ENCODE data around the gene STK11. TPM values are rescaled to one million over a fixed set of nuclear protein-coding genes. Genes with fewer than 3 reads are reported as not detected.

STK11 gene
- total RNA-seq, 1 experiment from 2014 or later = 116 TPM

- Histone ChIP-seq H3K4me3 (ENCODE audit: low read depth in 2 of 2, low read length in 2 of 2) (peak overlapping the region; percentile 62 to 64), H3K27ac (ENCODE audit: low read length) (peak overlapping the region; percentile 93), H3K27me3 (ENCODE audit: control insufficient read depth, insufficient read depth, low read length) (no peaks in the 10 kb centered on the region), H3K4me1 (ENCODE audit: control insufficient read depth, insufficient read depth, low read length) (peaks cover 22% of the 10 kb centered on the region), H3K36me3 (ENCODE audit: control insufficient read depth, insufficient read depth, low read length) (no peaks in the 10 kb centered on the region), H3K9me3 (ENCODE audit: control insufficient read depth, insufficient read depth, low read depth, low read length) (no peaks in the 10 kb centered on the region)
- DNase-seq (ENCODE audit: low read depth, low spot score) (no peak), ATAC-seq (no peak)
- TF ChIP-seq POLR2AphosphoS5 (IDR thresholded peaks at IDR 0.05; ENCODE audit: low read depth, low read length) = no peak
- no peak for TF ChIP-seq CTCF (IDR thresholded peaks at IDR 0.05)
- no peak for TF ChIP-seq REST (IDR thresholded peaks at IDR 0.05; ENCODE audit: insufficient read depth in 1 of 2, low read depth in 2 of 2, low read length in 1 of 2)
- no peak for TF ChIP-seq SIN3A (IDR thresholded peaks at IDR 0.05; ENCODE audit: borderline replicate concordance, insufficient read depth, low read depth, low read length)
- TF ChIP-seq TCF7L2 (IDR thresholded peaks at IDR 0.05; ENCODE audit: low read depth, low read length) = no peak
- intact Hi-C loops (cut with micrococcal nuclease; ENCODE audit: unreplicated experiment) (loop anchor here (10.0 kb wide), 1 partner anchor 98 kb away; no protein-coding TSS in a partner anchor), in situ Hi-C loops (cut with HindIII; ENCODE audit: low pct_unique_long_range_greater_than_20kb, low sequenced_read_pairs) (no loop called here)
- no TSS peak for BruUV-seq (replicated peaks)
- ChIA-PET POLR2A (no interaction called here), CTCF (no interaction called here)
These were observed 71.0 kb downstream of the STK11 start for GRCh38 chr19:1276628-1277022.

GRCh38 chr19:1277061-1277460, 71.5 kb downstream of the STK11 start:
- DNase-seq (ENCODE audit: low read depth, low spot score) = no peak
- Histone ChIP-seq H3K4me1 (ENCODE audit: control insufficient read depth, insufficient read depth, low read length) (peaks cover 22% of the 10 kb centered on the region), H3K4me3 (ENCODE audit: low read depth in 2 of 2, low read length in 2 of 2) (no peak overlapping the region; a peak in 1 of 4 replicates), H3K27ac (ENCODE audit: low read length) (peak overlapping the region; percentile 93), H3K27me3 (ENCODE audit: control insufficient read depth, insufficient read depth, low read length) (no peaks in the 10 kb centered on the region), H3K36me3 (ENCODE audit: control insufficient read depth, insufficient read depth, low read length) (no peaks in the 10 kb centered on the region), H3K9me3 (ENCODE audit: control insufficient read depth, insufficient read depth, low read depth, low read length) (no peaks in the 10 kb centered on the region)
- no peak for ATAC-seq
- intact Hi-C loops (cut with micrococcal nuclease; ENCODE audit: unreplicated experiment) = loop anchor here (10.0 kb wide), 1 partner anchor 98 kb away; no protein-coding TSS in a partner anchor
- ChIA-PET POLR2A (no interaction called here), CTCF (interaction anchor here (0.6 to 0.7 kb wide), 2 partner anchors 10 to 292 kb away, joined by 5 to 10 read pairs; no protein-coding TSS in a partner anchor)
- TF ChIP-seq CTCF (IDR thresholded peaks at IDR 0.05) (no peak), SIN3A (IDR thresholded peaks at IDR 0.05; ENCODE audit: borderline replicate concordance, insufficient read depth, low read depth, low read length) (no peak), POLR2AphosphoS5 (IDR thresholded peaks at IDR 0.05; ENCODE audit: low read depth, low read length) (no peak), TCF7L2 (IDR thresholded peaks at IDR 0.05; ENCODE audit: low read depth, low read length) (no peak), REST (IDR thresholded peaks at IDR 0.05; ENCODE audit: insufficient read depth in 1 of 2, low read depth in 2 of 2, low read length in 1 of 2) (no peak)
- no TSS peak for BruUV-seq (replicated peaks)
- in situ Hi-C loops (cut with HindIII; ENCODE audit: low pct_unique_long_range_greater_than_20kb, low sequenced_read_pairs) = no loop called here
